Adrenal gland (tissue), 12 donors: Measurements from ENCODE around the gene INPPL1. TPM values are rescaled to one million over a fixed set of nuclear protein-coding genes. Genes with fewer than 3 reads are reported as not detected.

ENCODE experiments used
- DNase-seq, 7 donors: peaks; one replicate each; pipeline ENCODE4 v3.0.0-alpha.2; 2019 to 2020
- H3K27ac ChIP-seq, 5 donors: fragments of 200-600 bp; sonication (generic) in 4 of 5; 1 replicate in 3 of 5; 2 replicates in 2 of 5; pipeline versions ENCODE4 v1.5.1 to v1.8.0; 2016 to 2020; ENCODE audit warnings: mild to moderate bottlenecking in 1 of 5
- H3K27me3 ChIP-seq: fragments of 200-600 bp; 2 replicates; pipeline ENCODE4 v1.8.0; 2021
- H3K36me3 ChIP-seq, 2 donors: fragments of 200-600 bp; replicated peaks in 1 of 2; 1 replicate in 1 of 2; 2 replicates in 1 of 2; pipeline versions ENCODE4 v1.5.1 to v1.8.0; 2018 to 2022
- H3K4me1 ChIP-seq, 2 donors: fragments of 200-600 bp; replicated peaks in 1 of 2; 1 replicate in 1 of 2; 2 replicates in 1 of 2; pipeline versions ENCODE4 v1.5.1 to v1.8.0; 2018 to 2021
- H3K4me3 ChIP-seq, 4 donors: fragments of 200-600 bp; sonication (generic) in 3 of 4; one replicate each; pipeline ENCODE4 v1.5.1; 2016 to 2018
- H3K9me3 ChIP-seq, 3 donors: fragments of 200-600 bp; sonication (generic) in 1 of 3; replicated peaks in 1 of 3; 1 replicate in 2 of 3; 2 replicates in 1 of 3; pipeline versions ENCODE4 v1.5.1 to v1.8.0; 2016 to 2021
- CTCF ChIP-seq, 6 experiments: fragments of 450-650 bp in 4 of 6; fragments of 200-600 bp in 2 of 6; sonication (generic) in 1 of 6; IDR thresholded peaks; 1 replicate in 5 of 6; 2 replicates in 1 of 6; pipeline versions ENCODE4 v1.5.1 to v1.8.0; 2016 to 2021; ENCODE audit warnings: antibody characterized with exemption in 6 of 6, mild to moderate bottlenecking in 2 of 6, moderate library complexity in 1 of 6
- POLR2A ChIP-seq, 2 donors: fragments of 450-650 bp; IDR thresholded peaks; one replicate each; pipeline ENCODE4 v1.6.1; 2017; ENCODE audit warnings: antibody characterized with exemption in 2 of 2, mild to moderate bottlenecking in 2 of 2, moderate library complexity in 1 of 2
- WGBS, 4 donors: extraction: QIAGEN DNeasy Blood & Tissue Kit in 2 of 4; methylation state at CpG; one replicate each; pipeline versions ENCODE4 v1.1.5 to v1.1.7; 2013 to 2017; 5-methylcytosine and 5-hydroxymethylcytosine counted together
- intact Hi-C, 2 donors: fragments of 100-400 bp; cut with DNase I; formaldehyde crosslinking; loops; one replicate each; pipeline versions ENCODE4 v1.14.1 to v1.15.0; 2022 to 2023
- polyA plus RNA-seq, 3 donors: library from polyadenylated mRNA; stranded (reverse); fragments of 200-250 nt in 2 of 3; fragments of 350-450 nt in 1 of 3; fragmentation: Illumina TruSeq in 1 of 3; extraction: RNeasy Lipid Tissue Mini Kit (QIAGEN cat#74804) in 1 of 3; gene quantifications; one replicate each; pipeline ENCODE4 v1.2.3, GENCODE V29; 2013 to 2014
- total RNA-seq, 9 donors: library from RNA; depleted of rRNA in 4 of 9; stranded (reverse); fragments of >200 nt in 4 of 9; fragments of 120-200 nt in 1 of 9; fragmentation: NEBNext Ultra II Directional in 1 of 9; extraction: Animal tissue kit (Norgen Biotek cat#: 25700) in 1 of 9; gene quantifications; one replicate each; pipeline versions ENCODE4 v1.1.0 to v1.2.4, GENCODE V29; 2013 to 2023
- donor health status: healthy with polysubstance abuse.
- donor health status: Bipolar disorder and iron deficiency.
- donor health status: DM: yes; HTN: yes; CAD: no.
- donor health status: DM: no; HTN: no; CAD: no.
- donor health status: DM: no; HTN: no; CAD: no.
- donor health status: DM: yes; HTN: yes; CAD: no.

INPPL1 gene
- total and polyA plus RNA-seq, 12 donors = 45.3 to 395 (median 118) TPM

DNA sequence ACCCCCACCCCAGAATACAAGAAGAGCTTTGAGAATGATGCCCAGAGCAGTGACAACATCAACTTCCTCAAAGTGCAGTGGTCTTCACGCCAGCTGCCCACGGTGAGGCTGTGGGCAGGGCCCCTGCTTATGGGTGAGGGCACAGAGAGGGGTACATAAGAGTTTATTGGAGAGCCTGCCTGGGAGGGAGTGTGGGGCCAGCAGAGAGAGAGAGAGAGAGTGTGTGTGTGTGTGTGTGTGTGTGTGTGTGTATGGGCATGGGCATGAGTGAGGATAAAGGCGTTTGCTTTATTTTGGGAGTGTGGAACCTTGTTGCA, 9.9 kb downstream of the INPPL1 start:
- intact Hi-C loops = loop anchor here in 1 of 2 donors (10.0 kb wide), 1 partner anchor 220 kb away; no protein-coding TSS in a partner anchor
- no peak overlapping the region for H3K27ac ChIP-seq
- H3K4me3 ChIP-seq = no peak overlapping the region
- 75 to 89% (median 80%) methylated on average over 3 of the region's 3 CpGs for WGBS, 4 donors
- H3K9me3 ChIP-seq = no peaks in the 10 kb centered on the region
- no peak for DNase-seq
- peaks cover 8 to 23% of the 10 kb centered on the region in 2 donors for H3K4me1 ChIP-seq
- no peak for TF ChIP-seq POLR2A (IDR thresholded peaks at IDR 0.05)
- no peak for TF ChIP-seq CTCF (IDR thresholded peaks at IDR 0.05)
- H3K36me3 ChIP-seq = peaks cover 0 to 82% of the 10 kb centered on the region in 2 donors
- H3K27me3 ChIP-seq = no peaks in the 10 kb centered on the region

DNA sequence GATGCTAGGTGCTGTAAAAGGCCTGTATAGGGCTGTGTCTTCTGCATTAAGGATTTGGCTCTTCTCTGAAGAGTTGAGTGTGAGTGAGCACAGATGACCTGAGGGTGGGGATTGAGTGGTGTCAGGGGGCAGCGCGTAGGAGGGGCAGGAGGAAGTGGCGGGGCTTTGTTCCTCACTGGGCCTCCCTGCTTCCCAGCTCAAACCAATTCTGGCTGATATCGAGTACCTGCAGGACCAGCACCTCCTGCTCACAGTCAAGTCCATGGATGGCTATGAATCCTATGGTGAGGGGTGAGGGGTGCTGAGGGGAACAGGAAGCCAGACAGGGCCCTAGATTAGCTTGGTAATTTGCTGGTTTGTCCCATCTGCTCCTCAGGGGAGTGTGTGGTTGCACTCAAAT, 10.4 kb downstream of the INPPL1 start:
- intact Hi-C loops = loop anchor here in 1 of 2 donors (10.0 kb wide), 1 partner anchor 220 kb away; no protein-coding TSS in a partner anchor
- H3K4me3 ChIP-seq = no peak overlapping the region
- TF ChIP-seq CTCF (IDR thresholded peaks at IDR 0.05) = no peak
- no peak for TF ChIP-seq POLR2A (IDR thresholded peaks at IDR 0.05)
- no peaks in the 10 kb centered on the region for H3K9me3 ChIP-seq
- no peak overlapping the region for H3K27ac ChIP-seq
- peaks cover 13 to 26% of the 10 kb centered on the region in 2 donors for H3K4me1 ChIP-seq
- H3K27me3 ChIP-seq = no peaks in the 10 kb centered on the region
- peak in 1 of 7 donors; percentile 45 for DNase-seq
- H3K36me3 ChIP-seq = peaks cover 0 to 78% of the 10 kb centered on the region in 2 donors
- WGBS, 4 donors = 86 to 96% (median 93%) methylated on average over 3 to 4 of the region's 4 CpGs

DNA sequence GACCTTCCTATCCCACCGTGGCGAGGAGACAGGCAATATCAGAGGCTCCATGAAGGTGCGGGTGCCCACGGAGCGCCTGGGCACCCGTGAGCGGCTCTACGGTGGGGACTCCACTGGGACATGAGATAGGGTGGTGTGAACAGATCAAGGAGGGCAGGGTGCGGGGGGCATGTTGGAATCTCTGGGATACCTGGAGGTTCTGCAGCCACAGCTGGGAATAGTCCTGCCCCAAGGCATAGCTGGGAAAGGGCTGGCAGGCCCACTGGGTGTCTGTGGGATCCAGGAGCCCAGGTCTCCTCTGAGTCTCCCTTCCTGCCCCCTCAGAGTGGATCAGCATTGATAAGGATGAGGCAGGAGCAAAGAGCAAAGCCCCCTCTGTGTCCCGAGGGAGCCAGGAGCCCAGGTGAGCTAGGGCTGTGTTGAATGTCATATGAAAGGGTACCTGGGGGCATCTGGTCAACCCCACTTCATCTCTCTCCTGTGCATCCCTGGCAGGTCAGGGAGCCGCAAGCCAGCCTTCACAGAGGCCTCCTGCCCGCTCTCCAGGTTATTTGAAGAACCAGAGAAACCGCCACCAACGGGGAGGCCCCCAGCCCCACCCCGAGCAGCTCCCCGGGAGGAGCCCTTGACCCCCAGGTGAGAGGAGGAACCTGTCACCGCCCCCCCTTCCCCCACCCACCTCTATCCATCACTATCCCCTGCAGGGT, 10.9 kb downstream of the INPPL1 start:
- 89 to 95% (median 91%) methylated on average over 11 to 17 of the region's 17 CpGs for WGBS, 4 donors
- intact Hi-C loops = loop anchor here in 1 of 2 donors (10.0 kb wide), 1 partner anchor 221 kb away; no protein-coding TSS in a partner anchor
- peaks cover 19 to 31% of the 10 kb centered on the region in 2 donors for H3K4me1 ChIP-seq
- H3K36me3 ChIP-seq = peaks cover 0 to 72% of the 10 kb centered on the region in 2 donors
- no peaks in the 10 kb centered on the region for H3K9me3 ChIP-seq
- TF ChIP-seq POLR2A (IDR thresholded peaks at IDR 0.05) (no peak), CTCF (IDR thresholded peaks at IDR 0.05) (no peak)
- H3K27me3 ChIP-seq = no peaks in the 10 kb centered on the region
- peak in 1 of 7 donors; percentile 50 for DNase-seq
- H3K4me3 ChIP-seq = no peak overlapping the region
- no peak overlapping the region for H3K27ac ChIP-seq

DNA sequence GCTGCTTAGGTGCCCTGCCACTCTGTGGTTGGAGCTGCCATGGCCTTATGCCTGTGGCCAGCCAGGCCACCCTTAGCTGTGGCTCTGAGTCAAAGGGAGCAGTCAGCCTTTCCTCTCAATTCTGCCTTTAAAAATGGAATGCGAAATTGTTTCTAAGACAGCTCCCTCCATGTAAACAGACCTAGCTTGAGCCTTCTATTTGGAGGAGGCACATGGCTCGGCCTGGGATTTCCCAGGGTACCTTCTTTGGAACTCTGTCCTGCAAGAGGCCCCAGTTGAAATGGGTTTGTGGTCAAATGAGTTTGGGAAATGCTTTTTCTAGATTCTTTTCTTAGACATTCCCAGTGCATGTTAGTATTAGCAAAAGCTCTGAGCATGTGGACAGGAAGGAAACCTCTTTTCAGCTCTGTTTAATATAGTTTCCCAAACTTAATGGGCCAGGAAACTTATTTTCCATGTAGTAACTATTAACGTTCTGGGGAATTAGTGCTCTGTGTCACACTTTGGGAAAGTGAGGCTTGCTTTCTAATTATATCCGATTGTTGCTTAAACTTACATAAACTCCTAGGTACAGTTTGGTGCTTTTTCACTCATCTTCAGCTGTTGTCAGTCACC, 11.6 kb downstream of the INPPL1 start:
- DNase-seq = peak in 1 of 7 donors; percentile 54
- intact Hi-C loops = loop anchor here in 1 of 2 donors (10.0 kb wide), 1 partner anchor 221 kb away; no protein-coding TSS in a partner anchor
- TF ChIP-seq CTCF (IDR thresholded peaks at IDR 0.05) (no peak), POLR2A (IDR thresholded peaks at IDR 0.05) (no peak)
- H3K27ac ChIP-seq = no peak overlapping the region
- no peaks in the 10 kb centered on the region for H3K9me3 ChIP-seq
- H3K36me3 ChIP-seq = peaks cover 0 to 65% of the 10 kb centered on the region in 2 donors
- H3K27me3 ChIP-seq = no peaks in the 10 kb centered on the region
- WGBS, 4 donors = 63 to 71% (median 70%) methylated on average over 3 to 4 of the region's 4 CpGs
- H3K4me3 ChIP-seq = no peak overlapping the region
- peaks cover 21 to 35% of the 10 kb centered on the region in 2 donors for H3K4me1 ChIP-seq
